HepG2 (cell line): ENCODE measurements around the gene P2RY2. TPM values are rescaled to one million over a fixed set of nuclear protein-coding genes. Genes with fewer than 3 reads are reported as not detected.

Source experiments
- ATAC-seq: fragments of 200-7000 bp; cut with Tn5 transposase; 3 replicates; pipeline ENCODE4 v1.9.1; 2020; ENCODE audit warnings: mild to moderate bottlenecking, moderate library complexity
- Bru-seq: library from RNA; stranded (reverse); fragments of 400-500 nt; gene quantifications from one replicate; lab custom pipeline; 2021; lab: Mats Ljungman, UMichigan
- BruChase-seq, 2 experiments: library from RNA; stranded (reverse); fragments of 400-500 nt; gene quantifications; one replicate each; lab custom pipeline; 2021; lab: Mats Ljungman, UMichigan
- BruUV-seq: library from RNA; stranded (reverse); fragments of 400-500 nt; replicated peaks from 2 replicates; lab custom pipeline; 2021; lab: Mats Ljungman, UMichigan
- CTCF ChIA-PET: fragments of 300-600 bp; formaldehyde crosslinking; extraction: SDS; loops from one replicate; lab custom pipeline; 2021; ENCODE audit warnings: low total read pairs, inconsistent platforms, low intra/inter-chr PET ratio; lab: Yijun Ruan, JAX
- POLR2A ChIA-PET: fragments of 350-600 bp; sonication (Branson Sonifier 250); formaldehyde crosslinking; loops from one replicate; lab custom pipeline; 2020; ENCODE audit warnings: antibody characterized with exemption, inconsistent platforms; lab: Yijun Ruan, JAX
- DNase-seq: peaks from one replicate; pipeline ENCODE4 v3.0.0-alpha.2; 2015; ENCODE audit warnings: low spot score
- FAIRE-seq: peaks from 3 replicates; lab custom pipeline; 2011; peaks lifted over from hg19 to GRCh38; lab: Jason Lieb, UNC
- H2AFZ ChIP-seq: one replicate; pipeline ENCODE4 v1.6.1; 2011; ENCODE audit warnings: low read length, inconsistent platforms
- H3K27ac ChIP-seq: fragments of 300-600 bp; 3 replicates; pipeline ENCODE4 v1.8.0; 2011; ENCODE audit warnings: mixed run types, mild to moderate bottlenecking, mixed read lengths, low read length, inconsistent platforms; ENCODE audit not compliant: insufficient read depth; ENCODE audit errors: extremely low read length
- H3K27me3 ChIP-seq, 2 experiments: fragments of 200-600 bp in 1 of 2; 2 replicates in 1 of 2; 3 replicates in 1 of 2; pipeline versions ENCODE4 v1.6.0 to v1.8.0; 2011; ENCODE audit warnings: low read length in 2 of 2, mild to moderate bottlenecking in 2 of 2, moderate library complexity in 2 of 2, inconsistent platforms in 1 of 2; ENCODE audit not compliant: insufficient read depth in 2 of 2, control insufficient read depth in 1 of 2
- H3K36me3 ChIP-seq, 2 experiments: fragments of 200-600 bp in 1 of 2; replicated peaks in 1 of 2; 2 replicates in 1 of 2; 3 replicates in 1 of 2; pipeline versions ENCODE4 v1.5.1 to v1.8.0; 2011; ENCODE audit warnings: low read length in 2 of 2, inconsistent platforms in 1 of 2; ENCODE audit not compliant: insufficient read depth in 2 of 2, control insufficient read depth in 1 of 2
- H3K4me1 ChIP-seq: 2 replicates; pipeline ENCODE4 v1.5.1; 2012; ENCODE audit warnings: low read length, inconsistent platforms; ENCODE audit not compliant: insufficient read depth
- H3K4me2 ChIP-seq: 2 replicates; pipeline ENCODE4 v1.6.0; 2011; ENCODE audit warnings: low read depth, low read length, inconsistent platforms
- H3K4me3 ChIP-seq, 3 experiments: fragments of 200-600 bp in 1 of 3; sonication (generic), shearing (Covaris generic) in 1 of 3; replicated peaks in 1 of 3; 2 replicates each; pipeline ENCODE4 v1.5.1; 2011 to 2016; ENCODE audit warnings: low read length in 3 of 3, inconsistent platforms in 2 of 3, low read depth in 2 of 3, mild to moderate bottlenecking in 2 of 3, control low read depth in 1 of 3, mixed read lengths in 1 of 3; ENCODE audit not compliant: insufficient read depth in 1 of 3
- H3K79me2 ChIP-seq: one replicate; pipeline ENCODE4 v1.6.1; 2011; ENCODE audit warnings: low read length, inconsistent platforms; ENCODE audit not compliant: insufficient read depth
- H3K9ac ChIP-seq: 2 replicates; pipeline ENCODE4 v1.6.0; 2011; ENCODE audit warnings: mild to moderate bottlenecking, low read depth, low read length, inconsistent platforms; ENCODE audit not compliant: insufficient read depth
- H3K9me3 ChIP-seq: 2 replicates; pipeline ENCODE4 v1.5.1; 2012; ENCODE audit warnings: mild to moderate bottlenecking, low read length
- H4K20me1 ChIP-seq: 2 replicates; pipeline ENCODE4 v1.6.0; 2011; ENCODE audit warnings: inconsistent platforms, mild to moderate bottlenecking, low read length, moderate library complexity; ENCODE audit not compliant: insufficient read depth
- JUND ChIP-seq: sonication (generic); formaldehyde crosslinking; IDR thresholded peaks from 2 replicates; pipeline ENCODE4 v1.8.0; 2022; ENCODE audit warnings: mild to moderate bottlenecking, missing genetic modification reagents
- MED1 ChIP-seq: sonication (generic); formaldehyde crosslinking; IDR thresholded peaks from 2 replicates; pipeline ENCODE4 v1.4.0; 2020; ENCODE audit warnings: missing genetic modification reagents
- SALL2 ChIP-seq: sonication (generic); formaldehyde crosslinking; IDR thresholded peaks from 2 replicates; pipeline ENCODE4 v1.8.1; 2023; ENCODE audit warnings: mild to moderate bottlenecking, missing genetic modification reagents, inconsistent platforms
- ZNF629 ChIP-seq: sonication (generic); formaldehyde crosslinking; conservative IDR thresholded peaks from 2 replicates; pipeline ENCODE4 v1.5.0; 2020; ENCODE audit warnings: missing genetic modification reagents
- WGBS: methylation state at CpG from one replicate; pipeline ENCODE4 v1.1.6; 2017; ENCODE audit warnings: low lambda C conversion rate; 5-methylcytosine and 5-hydroxymethylcytosine counted together
- in situ Hi-C: cut with HindIII; loops from 2 replicates; pipeline ENCODE4 v1.10.0; 2017; ENCODE audit warnings: low pct_unique_long_range_greater_than_20kb; ENCODE audit not compliant: extremely low pct_ligation_motif_present
- intact Hi-C: fragments of 100-400 bp; cut with micrococcal nuclease; formaldehyde crosslinking; loops from one replicate; pipeline ENCODE4 v1.10.0; 2022; ENCODE audit not compliant: unreplicated experiment
- long read RNA-seq, 2 experiments: library from RNA in 1 of 2; library from polyadenylated mRNA in 1 of 2; stranded (forward) in 1 of 2; unstranded in 1 of 2; transcript quantifications; one replicate each; pipeline ENCODE4 v2.0.0, GENCODE V29; 2019 to 2022
- polyA minus RNA-seq, 3 experiments: library from RNA; depleted of rRNA, polyadenylated mRNA; stranded (reverse); fragments of >200 nt; gene quantifications; 2 replicates each; pipeline ENCODE4 v1.2.3, GENCODE V29; 2011; ENCODE audit warnings: low replicate concordance in 1 of 3
- polyA plus RNA-seq, 8 experiments: library from polyadenylated mRNA; depleted of rRNA in 3 of 8; stranded (reverse) in 7 of 8; unstranded in 1 of 8; fragments of >200 nt; fragmentation: Illumina TruSeq in 4 of 8; extraction: Trizol in 4 of 8; gene quantifications; 2 replicates each; pipeline versions ENCODE4 v1.2.1 to v1.2.3, GENCODE V29; 2011 to 2016; ENCODE audit warnings: low read depth in 4 of 8, missing spikeins in 1 of 8, mixed read lengths in 1 of 8; ENCODE audit not compliant: insufficient read depth in 1 of 8
- total RNA-seq, 5 experiments: library from RNA; depleted of rRNA; stranded (reverse); fragments of >200 nt; fragmentation: Illumina TruSeq; extraction: Trizol; gene quantifications; 2 replicates each; pipeline ENCODE4 v1.2.3, GENCODE V29; 2016; ENCODE audit warnings: low read depth in 1 of 5
- TF ChIP-seq, protein P1 (sequence below): sonication (generic); formaldehyde crosslinking; IDR thresholded peaks from 2 replicates; pipeline ENCODE4 v1.9.0; 2021; ENCODE audit warnings: missing genetic modification reagents, mild to moderate bottlenecking, borderline replicate concordance
- TF ChIP-seq, protein P2 (sequence below): sonication (generic); formaldehyde crosslinking; conservative IDR thresholded peaks from 2 replicates; pipeline ENCODE4 v1.8.0; 2022; ENCODE audit warnings: mild to moderate bottlenecking, moderate library complexity, missing genetic modification reagents
- TF ChIP-seq, protein P3 (sequence below): sonication (generic); formaldehyde crosslinking; IDR thresholded peaks from 2 replicates; pipeline ENCODE4 v1.4.0; 2020; ENCODE audit warnings: mild to moderate bottlenecking, missing genetic modification reagents

The P2RY2 gene
- total RNA-seq (2016; rRNA removed; fragmentation: Illumina TruSeq; extraction: Trizol) = 3.0 and 3.1 TPM in 2 replicates
- total RNA-seq (2016; cell fraction: cytosol; rRNA removed; fragmentation: Illumina TruSeq; extraction: Trizol; ENCODE audit: low read depth) = 0.71 and 0.91 TPM in 2 replicates
- 2.6 and 3.4 TPM in 2 replicates for total RNA-seq (2016; cell fraction: insoluble cytoplasmic fraction; rRNA removed; fragmentation: Illumina TruSeq; extraction: Trizol)
- 2.5 and 3.7 TPM in 2 replicates for total RNA-seq (2016; cell fraction: membrane; rRNA removed; fragmentation: Illumina TruSeq; extraction: Trizol)
- total RNA-seq (2016; cell fraction: nucleus; rRNA removed; fragmentation: Illumina TruSeq; extraction: Trizol) = 2.9 and 3.2 TPM in 2 replicates
- polyA plus RNA-seq (2011; rRNA removed) = 0.95 and 1.6 TPM in 2 replicates
- 1.0 and 1.1 TPM in 2 replicates for polyA plus RNA-seq (2011; cell fraction: cytosol; rRNA removed)
- polyA plus RNA-seq (2011; cell fraction: nucleus; rRNA removed) = 1.6 TPM in 2 replicates
- 0.24 and 0.47 TPM in 2 replicates for polyA plus RNA-seq (2012)
- polyA plus RNA-seq (2016; cell fraction: cytosol; fragmentation: Illumina TruSeq; extraction: Trizol; ENCODE audit: low read depth) = 0.67 and 1.3 TPM in 2 replicates
- 2.5 and 3.0 TPM in 2 replicates for polyA plus RNA-seq (2016; cell fraction: insoluble cytoplasmic fraction; fragmentation: Illumina TruSeq; extraction: Trizol; ENCODE audit: low read depth)
- 2.0 and 2.3 TPM in 2 replicates for polyA plus RNA-seq (2016; cell fraction: membrane; fragmentation: Illumina TruSeq; extraction: Trizol; ENCODE audit: low read depth)
- 2.1 and 3.2 TPM in 2 replicates for polyA plus RNA-seq (2016; cell fraction: nucleus; fragmentation: Illumina TruSeq; extraction: Trizol; ENCODE audit: insufficient read depth, low read depth)
- 1.4 and 2.5 TPM in 2 replicates for polyA minus RNA-seq (2011; rRNA and poly(A)+ RNA removed; ENCODE audit: low replicate concordance)
- 0.49 and 1.5 TPM in 2 replicates for polyA minus RNA-seq (2011; cell fraction: cytosol; rRNA and poly(A)+ RNA removed)
- polyA minus RNA-seq (2011; cell fraction: nucleus; rRNA and poly(A)+ RNA removed) = 0.77 and 1.1 TPM in 2 replicates
- percentile 42 among the genes with signal in this experiment for Bru-seq, nascent RNA
- percentile 44 among the genes with signal in this experiment for BruChase-seq, experiment 1, labeled RNA remaining after a 6-hour chase
- percentile 41 among the genes with signal in this experiment for BruChase-seq, experiment 2, labeled RNA remaining after a 2-hour chase
- long read RNA-seq, experiment 1, partial matches to known transcripts = 0 of 4 reads
- long read RNA-seq, experiment 1, other reads (novel, unspliced or antisense) = 1 of 4 reads
- long read RNA-seq, experiment 2, partial matches to known transcripts = 0 of 7 reads
- long read RNA-seq, experiment 2, other reads (novel, unspliced or antisense) = 4 of 7 reads

DNA sequence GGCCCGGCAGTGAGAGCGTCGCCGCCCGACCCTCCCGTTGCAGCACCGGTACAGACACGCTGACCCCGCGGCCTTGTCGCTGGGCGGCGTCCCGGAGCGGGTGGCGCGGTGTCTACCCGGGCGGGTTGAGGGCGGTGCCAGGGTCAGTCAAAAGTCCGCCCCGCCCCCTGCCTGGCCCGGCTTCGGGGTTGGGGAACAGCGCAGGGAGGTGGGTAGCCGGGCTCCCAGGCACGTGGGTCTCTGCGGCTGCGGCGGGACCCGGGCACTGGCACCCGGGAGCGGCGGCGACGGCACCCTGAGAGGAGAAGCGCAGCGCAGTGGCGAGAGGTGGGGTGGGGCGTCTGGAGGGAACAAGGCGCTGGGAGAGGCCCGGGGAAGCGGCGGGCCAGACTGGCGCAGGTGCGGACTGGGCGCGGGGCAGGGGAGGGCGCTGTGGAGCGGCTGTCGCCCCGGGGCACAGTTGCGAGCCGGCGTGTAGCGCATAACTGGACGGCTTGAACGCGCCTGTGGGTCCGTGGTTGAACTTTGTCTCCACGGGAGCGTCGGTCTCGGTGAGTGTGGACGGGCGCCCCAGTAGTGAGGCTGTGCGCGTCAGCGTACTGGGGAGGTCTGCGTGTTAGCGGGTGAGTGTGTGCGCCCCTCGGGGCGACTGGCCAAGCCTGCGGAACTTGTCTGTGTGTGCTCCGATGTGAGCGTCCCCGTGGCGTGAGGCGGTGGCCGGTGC is at the start of gene P2RY2:
TSS of gene P2RY2 (plus strand) at position 176 of the 724 bp plus-strand sequence. CDS start 15,879 bp downstream, outside the sequence.
- Histone ChIP-seq H3K4me2 (peak within 1 kb of the TSS; percentile 82), H3K27me3 (peaks cover 2 to 23% of the 10 kb centered on the region in 2 experiments; a peak in 3 of 5 replicates), H3K27ac (no peak within 1 kb of the TSS), H3K36me3 (no peaks in the 10 kb centered on the region), H3K9ac (peak within 1 kb of the TSS; percentile 33), H3K4me1 (peaks cover 66% of the 10 kb centered on the region), H4K20me1 (no peaks in the 10 kb centered on the region), H3K9me3 (no peaks in the 10 kb centered on the region), H3K4me3 (peak within 1 kb of the TSS; percentile 47 to 68 (median 57)), H2AFZ (no peak within 1 kb of the TSS), H3K79me2 (no peaks in the 10 kb centered on the region)
- intact Hi-C loops (no loop called here), in situ Hi-C loops (no loop called here)
- WGBS = 28% methylated on average over 43 of the region's 81 CpGs
- FAIRE-seq (no peak), ATAC-seq (peak; percentile 77), DNase-seq (peak; percentile 53)
- POLR2A ChIA-PET = no interaction called here
- CTCF ChIA-PET = interaction anchor here (1.1 to 1.7 kb wide), 3 partner anchors 24 to 33 kb away, joined by 3 to 5 read pairs (median 5); no protein-coding TSS in a partner anchor
- BruUV-seq = TSS peak; percentile 58
- TF ChIP-seq, protein P1, sequence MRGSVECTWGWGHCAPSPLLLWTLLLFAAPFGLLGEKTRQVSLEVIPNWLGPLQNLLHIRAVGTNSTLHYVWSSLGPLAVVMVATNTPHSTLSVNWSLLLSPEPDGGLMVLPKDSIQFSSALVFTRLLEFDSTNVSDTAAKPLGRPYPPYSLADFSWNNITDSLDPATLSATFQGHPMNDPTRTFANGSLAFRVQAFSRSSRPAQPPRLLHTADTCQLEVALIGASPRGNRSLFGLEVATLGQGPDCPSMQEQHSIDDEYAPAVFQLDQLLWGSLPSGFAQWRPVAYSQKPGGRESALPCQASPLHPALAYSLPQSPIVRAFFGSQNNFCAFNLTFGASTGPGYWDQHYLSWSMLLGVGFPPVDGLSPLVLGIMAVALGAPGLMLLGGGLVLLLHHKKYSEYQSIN (CRISPR knock-in tag) = no peak
- TF ChIP-seq MED1 (CRISPR knock-in tag) = peak; percentile 54
- TF ChIP-seq JUND (CRISPR knock-in tag) = no peak
- TF ChIP-seq, protein P2, sequence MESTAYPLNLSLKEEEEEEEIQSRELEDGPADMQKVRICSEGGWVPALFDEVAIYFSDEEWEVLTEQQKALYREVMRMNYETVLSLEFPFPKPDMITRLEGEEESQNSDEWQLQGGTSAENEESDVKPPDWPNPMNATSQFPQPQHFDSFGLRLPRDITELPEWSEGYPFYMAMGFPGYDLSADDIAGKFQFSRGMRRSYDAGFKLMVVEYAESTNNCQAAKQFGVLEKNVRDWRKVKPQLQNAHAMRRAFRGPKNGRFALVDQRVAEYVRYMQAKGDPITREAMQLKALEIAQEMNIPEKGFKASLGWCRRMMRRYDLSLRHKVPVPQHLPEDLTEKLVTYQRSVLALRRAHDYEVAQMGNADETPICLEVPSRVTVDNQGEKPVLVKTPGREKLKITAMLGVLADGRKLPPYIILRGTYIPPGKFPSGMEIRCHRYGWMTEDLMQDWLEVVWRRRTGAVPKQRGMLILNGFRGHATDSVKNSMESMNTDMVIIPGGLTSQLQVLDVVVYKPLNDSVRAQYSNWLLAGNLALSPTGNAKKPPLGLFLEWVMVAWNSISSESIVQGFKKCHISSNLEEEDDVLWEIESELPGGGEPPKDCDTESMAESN (CRISPR knock-in tag) = 0 out of 2 replicates have a peak, but pooled peaks have one; percentile 41
- TF ChIP-seq SALL2 (CRISPR knock-in tag) = peak; percentile 66; the same call in 1 of the 2 replicates
- 0 out of 2 replicates have a peak, but pooled peaks have one; percentile 17 for TF ChIP-seq ZNF629
- TF ChIP-seq, protein P3, sequence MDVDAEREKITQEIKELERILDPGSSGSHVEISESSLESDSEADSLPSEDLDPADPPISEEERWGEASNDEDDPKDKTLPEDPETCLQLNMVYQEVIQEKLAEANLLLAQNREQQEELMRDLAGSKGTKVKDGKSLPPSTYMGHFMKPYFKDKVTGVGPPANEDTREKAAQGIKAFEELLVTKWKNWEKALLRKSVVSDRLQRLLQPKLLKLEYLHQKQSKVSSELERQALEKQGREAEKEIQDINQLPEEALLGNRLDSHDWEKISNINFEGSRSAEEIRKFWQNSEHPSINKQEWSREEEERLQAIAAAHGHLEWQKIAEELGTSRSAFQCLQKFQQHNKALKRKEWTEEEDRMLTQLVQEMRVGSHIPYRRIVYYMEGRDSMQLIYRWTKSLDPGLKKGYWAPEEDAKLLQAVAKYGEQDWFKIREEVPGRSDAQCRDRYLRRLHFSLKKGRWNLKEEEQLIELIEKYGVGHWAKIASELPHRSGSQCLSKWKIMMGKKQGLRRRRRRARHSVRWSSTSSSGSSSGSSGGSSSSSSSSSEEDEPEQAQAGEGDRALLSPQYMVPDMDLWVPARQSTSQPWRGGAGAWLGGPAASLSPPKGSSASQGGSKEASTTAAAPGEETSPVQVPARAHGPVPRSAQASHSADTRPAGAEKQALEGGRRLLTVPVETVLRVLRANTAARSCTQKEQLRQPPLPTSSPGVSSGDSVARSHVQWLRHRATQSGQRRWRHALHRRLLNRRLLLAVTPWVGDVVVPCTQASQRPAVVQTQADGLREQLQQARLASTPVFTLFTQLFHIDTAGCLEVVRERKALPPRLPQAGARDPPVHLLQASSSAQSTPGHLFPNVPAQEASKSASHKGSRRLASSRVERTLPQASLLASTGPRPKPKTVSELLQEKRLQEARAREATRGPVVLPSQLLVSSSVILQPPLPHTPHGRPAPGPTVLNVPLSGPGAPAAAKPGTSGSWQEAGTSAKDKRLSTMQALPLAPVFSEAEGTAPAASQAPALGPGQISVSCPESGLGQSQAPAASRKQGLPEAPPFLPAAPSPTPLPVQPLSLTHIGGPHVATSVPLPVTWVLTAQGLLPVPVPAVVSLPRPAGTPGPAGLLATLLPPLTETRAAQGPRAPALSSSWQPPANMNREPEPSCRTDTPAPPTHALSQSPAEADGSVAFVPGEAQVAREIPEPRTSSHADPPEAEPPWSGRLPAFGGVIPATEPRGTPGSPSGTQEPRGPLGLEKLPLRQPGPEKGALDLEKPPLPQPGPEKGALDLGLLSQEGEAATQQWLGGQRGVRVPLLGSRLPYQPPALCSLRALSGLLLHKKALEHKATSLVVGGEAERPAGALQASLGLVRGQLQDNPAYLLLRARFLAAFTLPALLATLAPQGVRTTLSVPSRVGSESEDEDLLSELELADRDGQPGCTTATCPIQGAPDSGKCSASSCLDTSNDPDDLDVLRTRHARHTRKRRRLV (CRISPR knock-in tag) = no peak
